GM10248 (cell line): ENCODE measurements around the gene NF2.

ENCODE experiments used
- CTCF ChIA-PET: fragments of 300-600 bp; sonication (Branson Sonifier 250); formaldehyde crosslinking; extraction: SDS; loops from one replicate; lab custom pipeline; 2021; ENCODE audit warnings: antibody characterized with exemption; lab: Yijun Ruan, JAX
- POLR2A ChIA-PET: fragments of 350-650 bp; sonication (Branson Sonifier 250); formaldehyde crosslinking; extraction: SDS; loops from one replicate; lab custom pipeline; 2020; ENCODE audit warnings: antibody characterized with exemption; lab: Yijun Ruan, JAX
- DNase-seq: peaks from one replicate; pipeline ENCODE4 v3.0.0; 2012; ENCODE audit errors: extremely low spot score
- CTCF ChIP-seq: IDR thresholded peaks from 2 replicates; pipeline ENCODE4 v1.5.1; 2012; ENCODE audit warnings: mild to moderate bottlenecking, low read depth; ENCODE audit errors: extremely low read depth, missing control alignments, control extremely low read depth

The NF2 gene

GRCh38 chr22:29567338-29567737, 36.1 kb upstream of the NF2 start:
- no peak for TF ChIP-seq CTCF
- CTCF ChIA-PET, result interaction anchor here (1.0 to 2.7 kb wide), 4 partner anchors 10 to 24 kb away, joined by 3 to 13 read pairs (median 4); partner anchors contain the start of gene THOC5
- POLR2A ChIA-PET, result interaction anchor here (1.3 kb wide), 1 partner anchor 14 kb away, joined by 3 read pairs; the partner anchor contains the start of gene THOC5
- no peak for DNase-seq

- CTCF ChIA-PET, result no interaction called here
- POLR2A ChIA-PET, result no interaction called here
- DNase-seq, result no peak
- TF ChIP-seq CTCF, result no peak
These were observed 34.3 kb upstream of the NF2 start for GRCh38 chr22:29569011-29569678.

GRCh38 chr22:29570456-29570855, 33.0 kb upstream of the NF2 start:
- no peak for DNase-seq
- TF ChIP-seq CTCF, result no peak
- ChIA-PET POLR2A (no interaction called here), CTCF (no interaction called here)

- ChIA-PET POLR2A (no interaction called here), CTCF (no interaction called here)
- TF ChIP-seq CTCF, result no peak
- DNase-seq, result no peak
These were observed 32.4 kb upstream of the NF2 start for GRCh38 chr22:29570912-29571549.

GRCh38 chr22:29574762-29575450, 28.5 kb upstream of the NF2 start:
- DNase-seq, result no peak
- POLR2A ChIA-PET, result no interaction called here
- TF ChIP-seq CTCF, result no peak
- CTCF ChIA-PET, result interaction anchor here (1.2 kb wide), 1 partner anchor 21 kb away, joined by 3 read pairs; the partner anchor contains the start of gene THOC5

- TF ChIP-seq CTCF, result no peak
- ChIA-PET POLR2A (interaction anchor here (0.6 to 1.4 kb wide), 2 partner anchors 25 to 108 kb away, joined by 4 to 6 read pairs; partner anchors contain the start of gene THOC5), CTCF (no interaction called here)
- no peak for DNase-seq
These were observed 24.8 kb upstream of the NF2 start for GRCh38 chr22:29578462-29579200.
